IMR-90 (cell line): ENCODE measurements around the gene ATP10A. TPM values are rescaled to one million over a fixed set of nuclear protein-coding genes. Genes with fewer than 3 reads are reported as not detected.
A peak's percentile ranks its signal among the peaks of the same experiment; 100 is the strongest.

Experiments used
- ATAC-seq: fragments of 200-7000 bp; cut with Tn5 transposase; 2 replicates; pipeline ENCODE4 v1.9.1; 2020; ENCODE audit warnings: low read depth, mild to moderate bottlenecking, moderate library complexity
- BruUV-seq: library from RNA; stranded (reverse); fragments of 400-500 nt; replicated peaks from 2 replicates; lab custom pipeline; 2021; lab: Mats Ljungman, UMichigan
- CTCF ChIA-PET: fragments of 300-600 bp; formaldehyde crosslinking; extraction: SDS; loops from one replicate; lab custom pipeline; 2021; ENCODE audit warnings: antibody characterized with exemption; lab: Yijun Ruan, JAX
- POLR2A ChIA-PET: fragments of 300-600 bp; sonication (Branson Sonifier 250); formaldehyde crosslinking; loops from one replicate; lab custom pipeline; 2022; ENCODE audit warnings: antibody characterized with exemption; ENCODE audit not compliant: unreplicated experiment; lab: Charles Lee
- DNase-seq: peaks from one replicate; pipeline ENCODE4 v3.0.0; 2013
- H2AFZ ChIP-seq: replicated peaks from 2 replicates; pipeline ENCODE3; 2013; ENCODE audit warnings: low read length, mild to moderate bottlenecking; ENCODE audit not compliant: poor library complexity
- H2AK5ac ChIP-seq: 2 replicates; pipeline ENCODE4 v1.6.1; 2013; ENCODE audit warnings: low read depth, low read length, inconsistent platforms
- H2AK9ac ChIP-seq: replicated peaks from 2 replicates; pipeline ENCODE3; 2013; ENCODE audit warnings: mild to moderate bottlenecking, low read depth, low read length, moderate library complexity; ENCODE audit not compliant: poor library complexity
- H2BK120ac ChIP-seq: 2 replicates; pipeline ENCODE4 v1.6.1; 2013; ENCODE audit warnings: low read depth, low read length, inconsistent platforms
- H2BK15ac ChIP-seq: 3 replicates; pipeline ENCODE4 v1.6.1; 2013; ENCODE audit warnings: low read depth, low read length, inconsistent platforms
- H2BK20ac ChIP-seq: 2 replicates; pipeline ENCODE4 v1.6.1; 2013; ENCODE audit warnings: low read depth, mild to moderate bottlenecking, inconsistent platforms, low read length, moderate library complexity
- H2BK5ac ChIP-seq: 2 replicates; pipeline ENCODE4 v1.6.1; 2013; ENCODE audit warnings: mild to moderate bottlenecking, low read depth, low read length, inconsistent platforms; ENCODE audit not compliant: poor library complexity, severe bottlenecking
- H3K14ac ChIP-seq: replicated peaks from 2 replicates; pipeline ENCODE4 v1.6.1; 2013; ENCODE audit warnings: low read depth, low read length, inconsistent platforms
- H3K18ac ChIP-seq: 2 replicates; pipeline ENCODE4 v1.6.1; 2013; ENCODE audit warnings: low read depth, low read length, control low read depth
- H3K23ac ChIP-seq: 2 replicates; pipeline ENCODE4 v1.6.1; 2013; ENCODE audit warnings: low read depth, low read length, inconsistent platforms
- H3K27ac ChIP-seq: 2 replicates; pipeline ENCODE4 v1.5.1; 2013; ENCODE audit warnings: mild to moderate bottlenecking, control low read depth, low read length; ENCODE audit not compliant: insufficient read depth
- H3K27me3 ChIP-seq: 2 replicates; pipeline ENCODE4 v1.6.1; 2013; ENCODE audit warnings: low read length; ENCODE audit not compliant: control insufficient read depth, insufficient read depth
- H3K36me3 ChIP-seq: 2 replicates; pipeline ENCODE4 v1.6.1; 2013; ENCODE audit warnings: low read length, mixed read lengths; ENCODE audit not compliant: control insufficient read depth, insufficient read depth
- H3K4ac ChIP-seq: 2 replicates; pipeline ENCODE4 v1.6.1; 2013; ENCODE audit warnings: low read depth, low read length, inconsistent platforms
- H3K4me1 ChIP-seq: 2 replicates; pipeline ENCODE4 v1.6.1; 2013; ENCODE audit warnings: low read length, mixed read lengths; ENCODE audit not compliant: control insufficient read depth, insufficient read depth
- H3K4me2 ChIP-seq: 2 replicates; pipeline ENCODE4 v1.6.1; 2013; ENCODE audit warnings: low read depth, mild to moderate bottlenecking, control low read depth, low read length, moderate library complexity
- H3K4me3 ChIP-seq: 2 replicates; pipeline ENCODE4 v1.5.1; 2013; ENCODE audit warnings: low read depth, mild to moderate bottlenecking, control low read depth, low read length, moderate library complexity; ENCODE audit not compliant: insufficient read depth
- H3K56ac ChIP-seq: 2 replicates; pipeline ENCODE4 v1.6.1; 2013; ENCODE audit warnings: low read length, inconsistent platforms; ENCODE audit not compliant: insufficient read depth; ENCODE audit errors: extremely low read depth
- H3K79me1 ChIP-seq, 2 experiments: 2 replicates each; pipeline ENCODE4 v1.6.1; 2013; ENCODE audit warnings: low read length in 2 of 2, inconsistent platforms in 1 of 2, low read depth in 1 of 2
- H3K9ac ChIP-seq: 2 replicates; pipeline ENCODE4 v1.6.1; 2013; ENCODE audit warnings: low read depth, low read length, control low read depth
- H3K9me1 ChIP-seq: 2 replicates; pipeline ENCODE4 v1.6.1; 2013; ENCODE audit warnings: low read length, inconsistent platforms; ENCODE audit not compliant: insufficient read depth
- H3K9me3 ChIP-seq: 2 replicates; pipeline ENCODE4 v1.6.1; 2013; ENCODE audit warnings: low read length; ENCODE audit not compliant: control insufficient read depth, insufficient read depth
- H4K20me1 ChIP-seq: 2 replicates; pipeline ENCODE4 v1.6.1; 2013; ENCODE audit warnings: low read length, inconsistent platforms; ENCODE audit not compliant: insufficient read depth
- H4K5ac ChIP-seq: 2 replicates; pipeline ENCODE4 v1.6.1; 2013; ENCODE audit warnings: mild to moderate bottlenecking, low read depth, low read length, control low read depth
- H4K8ac ChIP-seq, 2 experiments: 2 replicates each; pipeline ENCODE4 v1.6.1; 2013; ENCODE audit warnings: low read depth in 2 of 2, low read length in 2 of 2, control low read depth in 1 of 2, inconsistent platforms in 1 of 2
- H4K91ac ChIP-seq: 2 replicates; pipeline ENCODE4 v1.6.1; 2013; ENCODE audit warnings: low read depth, low read length, inconsistent platforms; ENCODE audit not compliant: insufficient read depth
- FOS ChIP-seq: fragments of 150-350 bp; IDR thresholded peaks from 2 replicates; pipeline ENCODE4 v1.6.1; 2016; ENCODE audit warnings: low read depth, low read length
- MAZ ChIP-seq: IDR thresholded peaks from 2 replicates; pipeline ENCODE4 v1.6.1; 2012; ENCODE audit warnings: low read depth, mild to moderate bottlenecking, low read length, improper control_type of control experiment, moderate library complexity, borderline replicate concordance
- POLR2A ChIP-seq: IDR thresholded peaks from 2 replicates; pipeline ENCODE4 v1.6.1; 2012; ENCODE audit warnings: mild to moderate bottlenecking, low read depth, low read length
- RCOR1 ChIP-seq: IDR thresholded peaks from 2 replicates; pipeline ENCODE4 v1.6.1; 2012; ENCODE audit warnings: mild to moderate bottlenecking, low read length, improper control_type of control experiment; ENCODE audit not compliant: insufficient replicate concordance
- WGBS, 2 experiments: methylation state at CpG; one replicate each; pipeline versions ENCODE4 v1.1.5 to v1.1.7; 2013; ENCODE audit warnings: missing lambda C conversion rate in 2 of 2; ENCODE audit not compliant: insufficient read length in 1 of 2; ENCODE audit errors: extremely low coverage in 2 of 2; 5-methylcytosine and 5-hydroxymethylcytosine counted together
- dilution Hi-C: fragments of 300-500 bp; cut with HindIII; formaldehyde crosslinking; loops from one replicate; pipeline ENCODE4 v1.14.3; 2018; ENCODE audit warnings: low sequenced_read_pairs; ENCODE audit not compliant: unreplicated experiment
- in situ Hi-C: fragments of 300-500 bp; cut with MboI; formaldehyde crosslinking; loops from 3 replicates; pipeline ENCODE4 v1.14.3; 2019; ENCODE audit warnings: low sequenced_read_pairs, inconsistent platforms, mixed read lengths
- intact Hi-C: fragments of 100-400 bp; cut with micrococcal nuclease; formaldehyde crosslinking; loops from 2 replicates; pipeline ENCODE4 v1.10.0; 2022
- polyA plus RNA-seq, 3 experiments: library from polyadenylated mRNA; depleted of rRNA; stranded (reverse); fragments of >200 nt; gene quantifications; 2 replicates each; pipeline ENCODE4 v1.2.3, GENCODE V29; 2012; ENCODE audit warnings: low replicate concordance in 1 of 3
- total RNA-seq: library from RNA; depleted of rRNA; stranded (reverse); fragments of >200 nt; gene quantifications from 2 replicates; pipeline ENCODE4 v1.2.3, GENCODE V29; 2012

Gene ATP10A
- total and polyA plus RNA-seq, 2 of the 4 experiments (the other 2 are of a cell fraction), result 13.8 to 16.0 TPM

GRCh38 chr15:25850154-25851111 lies 12.7 kb downstream of the ATP10A start:
- Histone ChIP-seq H4K20me1 (no peaks in the 10 kb centered on the region; the same call in 1 of the 2 replicates), H3K9me3 (no peaks in the 10 kb centered on the region), H3K4me2 (peak overlapping the region; percentile 92), H3K9me1 (peaks cover 30% of the 10 kb centered on the region), H4K91ac (peak overlapping the region; percentile 99), H3K23ac (peak overlapping the region; percentile 92), H3K27me3 (no peaks in the 10 kb centered on the region), H4K8ac (peak overlapping the region; percentile 87 to 98), H3K27ac (peak overlapping the region; percentile 94), H3K9ac (peak overlapping the region; percentile 90), H2AK5ac (peak overlapping the region; percentile 94), H3K36me3 (no peaks in the 10 kb centered on the region), H2BK15ac (peak overlapping the region; percentile 81; the same call in 2 of the 3 replicates), H3K4me3 (peak overlapping the region; percentile 53), H3K56ac (peak overlapping the region; percentile 98), H3K4ac (peak overlapping the region; percentile 95), H2BK120ac (peak overlapping the region; percentile 94), H4K5ac (peak overlapping the region; percentile 93), H3K4me1 (peaks cover 21% of the 10 kb centered on the region), H2BK20ac (peak overlapping the region; percentile 91), H2BK5ac (peak overlapping the region; percentile 92), H2AFZ (peak overlapping the region; percentile 92), H3K14ac (peak overlapping the region; percentile 95), H3K18ac (peak overlapping the region; percentile 83), H3K79me1 (peaks cover 9 to 66% of the 10 kb centered on the region in 2 experiments; a peak in 3 of 4 replicates), H2AK9ac (peak overlapping the region; percentile 97)
- WGBS, 2 experiments, result 0% methylated on average over 3 of the region's 36 CpGs; no CpG with 5 or more reads in 1 of the 2 experiments
- BruUV-seq, result no TSS peak
- dilution Hi-C loops, result no loop called here
- ChIA-PET POLR2A (no interaction called here), CTCF (interaction anchor here (1.0 kb wide), 1 partner anchor 83 kb away, joined by 4 read pairs; no protein-coding TSS in a partner anchor)
- in situ Hi-C loops, result no loop called here
- DNase-seq (peak; percentile 70), ATAC-seq (peak; percentile 90)
- intact Hi-C loops, result loop anchor here (1.0 to 5.0 kb wide), 3 partner anchors 12 to 113 kb away; no protein-coding TSS in a partner anchor
- peak; percentile 44 for TF ChIP-seq FOS
- no peak for TF ChIP-seq RCOR1
- TF ChIP-seq MAZ, result peak; percentile 91
- peak; percentile 84 for TF ChIP-seq POLR2A
